BJ (cell line): ENCODE measurements around the gene ANKFN1. TPM values are rescaled to one million over a fixed set of nuclear protein-coding genes. Genes with fewer than 3 reads are reported as not detected.

Experiments used
- CTCF ChIA-PET: fragments of 350-600 bp; formaldehyde crosslinking; extraction: SDS; loops from one replicate; lab custom pipeline; 2021; ENCODE audit warnings: antibody characterized with exemption, inconsistent platforms; lab: Yijun Ruan, JAX
- POLR2A ChIA-PET: fragments of 300-600 bp; sonication (Branson Sonifier 250); formaldehyde crosslinking; extraction: SDS; loops from one replicate; lab custom pipeline; 2021; ENCODE audit warnings: antibody characterized with exemption; lab: Charles Lee
- DNase-seq: peaks from one replicate; pipeline ENCODE4 v3.0.0-alpha.2; 2011; ENCODE audit warnings: low read depth
- H3K27me3 ChIP-seq: 2 replicates; pipeline ENCODE4 v1.6.0; 2011; ENCODE audit warnings: low read length; ENCODE audit not compliant: control insufficient read depth, insufficient read depth
- H3K36me3 ChIP-seq: 2 replicates; pipeline ENCODE4 v1.5.1; 2011; ENCODE audit warnings: low read length; ENCODE audit not compliant: control insufficient read depth, insufficient read depth
- H3K4me3 ChIP-seq: 2 replicates; pipeline ENCODE4 v1.5.1; 2011; ENCODE audit warnings: low read depth, mild to moderate bottlenecking, control low read depth, low read length
- polyA plus RNA-seq: library from polyadenylated mRNA; depleted of rRNA; stranded (reverse); fragments of >200 nt; gene quantifications from 2 replicates; pipeline ENCODE4 v1.2.3, GENCODE V29; 2011
- TF ChIP-seq, protein P1 (sequence below): IDR thresholded peaks from 2 replicates; pipeline ENCODE4 v1.5.1; 2011; ENCODE audit warnings: low read depth, mild to moderate bottlenecking, control low read depth, inconsistent platforms, low read length, moderate library complexity; ENCODE audit not compliant: insufficient read depth

Gene ANKFN1
- polyA plus RNA-seq, 1 experiment: 0.06 TPM

GRCh38 chr17:56540836-56541235 lies 387.6 kb downstream of the ANKFN1 start:
- POLR2A ChIA-PET: no interaction called here
- CTCF ChIA-PET: no interaction called here
- TF ChIP-seq, protein P1, sequence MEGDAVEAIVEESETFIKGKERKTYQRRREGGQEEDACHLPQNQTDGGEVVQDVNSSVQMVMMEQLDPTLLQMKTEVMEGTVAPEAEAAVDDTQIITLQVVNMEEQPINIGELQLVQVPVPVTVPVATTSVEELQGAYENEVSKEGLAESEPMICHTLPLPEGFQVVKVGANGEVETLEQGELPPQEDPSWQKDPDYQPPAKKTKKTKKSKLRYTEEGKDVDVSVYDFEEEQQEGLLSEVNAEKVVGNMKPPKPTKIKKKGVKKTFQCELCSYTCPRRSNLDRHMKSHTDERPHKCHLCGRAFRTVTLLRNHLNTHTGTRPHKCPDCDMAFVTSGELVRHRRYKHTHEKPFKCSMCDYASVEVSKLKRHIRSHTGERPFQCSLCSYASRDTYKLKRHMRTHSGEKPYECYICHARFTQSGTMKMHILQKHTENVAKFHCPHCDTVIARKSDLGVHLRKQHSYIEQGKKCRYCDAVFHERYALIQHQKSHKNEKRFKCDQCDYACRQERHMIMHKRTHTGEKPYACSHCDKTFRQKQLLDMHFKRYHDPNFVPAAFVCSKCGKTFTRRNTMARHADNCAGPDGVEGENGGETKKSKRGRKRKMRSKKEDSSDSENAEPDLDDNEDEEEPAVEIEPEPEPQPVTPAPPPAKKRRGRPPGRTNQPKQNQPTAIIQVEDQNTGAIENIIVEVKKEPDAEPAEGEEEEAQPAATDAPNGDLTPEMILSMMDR: no peak
- H3K27me3 ChIP-seq: no peaks in the 10 kb centered on the region; the same call in 1 of the 2 replicates
- H3K4me3 ChIP-seq: no peak overlapping the region
- no peaks in the 10 kb centered on the region for H3K36me3 ChIP-seq
- DNase-seq: no peak

DNA sequence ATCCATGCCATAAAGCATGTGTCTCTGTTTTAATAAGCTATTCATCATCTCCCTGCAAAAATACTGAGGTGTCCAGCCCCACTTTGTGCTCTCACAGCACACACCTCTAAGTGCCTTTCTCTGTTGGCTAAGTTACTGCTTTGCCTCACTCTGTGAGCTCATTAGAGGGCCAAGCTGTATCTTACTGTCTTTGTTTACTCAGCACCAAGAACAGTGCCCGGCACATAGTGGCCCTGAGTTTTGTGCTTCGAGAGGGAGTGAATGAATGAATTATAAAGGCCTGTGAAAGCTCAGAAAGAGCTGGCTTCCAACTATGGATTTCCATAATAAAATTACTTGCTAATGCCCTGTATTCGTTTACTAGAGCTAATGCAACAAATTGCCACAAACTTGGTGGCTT lies 390.0 kb downstream of the ANKFN1 start:
- no peak for DNase-seq
- H3K4me3 ChIP-seq: no peak overlapping the region
- TF ChIP-seq, protein P1: no peak
- H3K36me3 ChIP-seq: no peaks in the 10 kb centered on the region
- CTCF ChIA-PET: no interaction called here
- no peaks in the 10 kb centered on the region for H3K27me3 ChIP-seq
- POLR2A ChIA-PET: no interaction called here

- CTCF ChIA-PET: no interaction called here
- TF ChIP-seq, protein P1: no peak
- Histone ChIP-seq H3K4me3 (no peak overlapping the region), H3K36me3 (no peaks in the 10 kb centered on the region), H3K27me3 (no peaks in the 10 kb centered on the region)
- POLR2A ChIA-PET: no interaction called here
- DNase-seq: no peak
Measured at GRCh38 chr17:56545106-56545505, 391.8 kb downstream of the ANKFN1 start.

DNA sequence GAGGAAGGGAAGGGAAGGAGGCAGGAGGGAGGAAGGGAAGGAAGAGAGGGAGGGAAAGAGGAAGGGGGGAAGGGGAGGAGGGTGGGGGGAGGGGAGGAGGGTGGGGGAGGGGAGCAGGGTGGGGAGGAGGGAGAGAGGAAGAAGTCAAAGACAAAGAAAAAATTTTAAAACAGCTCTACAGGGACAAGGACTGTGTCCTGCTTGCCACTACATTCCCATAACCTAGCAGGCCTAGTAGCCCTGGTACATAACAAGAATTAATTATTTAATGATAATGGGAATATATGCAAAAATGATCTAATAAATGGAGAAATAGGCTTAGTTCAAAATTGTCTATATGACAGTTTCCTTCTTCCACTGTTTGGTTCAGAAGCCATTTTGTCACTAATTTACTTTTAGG lies 392.7 kb downstream of the ANKFN1 start:
- CTCF ChIA-PET: no interaction called here
- Histone ChIP-seq H3K4me3 (no peak overlapping the region), H3K27me3 (no peaks in the 10 kb centered on the region), H3K36me3 (no peaks in the 10 kb centered on the region)
- TF ChIP-seq, protein P1: no peak
- DNase-seq: no peak
- POLR2A ChIA-PET: no interaction called here

- TF ChIP-seq, protein P1: no peak
- no peaks in the 10 kb centered on the region for H3K36me3 ChIP-seq
- no peak overlapping the region for H3K4me3 ChIP-seq
- ChIA-PET POLR2A (no interaction called here), CTCF (no interaction called here)
- no peaks in the 10 kb centered on the region for H3K27me3 ChIP-seq
- no peak for DNase-seq
Measured at GRCh38 chr17:56548661-56549060, 395.4 kb downstream of the ANKFN1 start.
